ENCODE results near the gene ZNF451.
A peak's percentile ranks its signal among the peaks of the same experiment; 100 is the strongest.

ZNF451 gene

DNA sequence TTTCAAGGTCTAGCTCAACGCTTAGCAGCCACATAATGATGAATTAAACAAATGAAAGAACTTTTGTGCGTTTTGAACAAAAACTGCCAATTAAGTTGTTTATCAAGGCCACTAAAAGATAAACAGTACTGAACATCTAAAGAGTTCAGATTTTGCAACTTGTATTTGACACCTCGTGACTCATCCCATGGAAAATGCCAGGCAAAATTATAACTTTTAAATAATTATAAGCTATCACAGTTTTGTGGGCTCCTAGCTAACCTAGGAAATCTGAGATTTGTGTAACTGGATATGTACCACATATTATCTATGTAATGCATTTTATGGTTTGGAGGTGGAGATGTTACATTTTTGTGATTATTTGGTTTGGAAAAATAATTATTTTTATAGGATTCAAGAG, 72.5 kb downstream of the ZNF451 start:
- no peak for DNase-seq

DNA sequence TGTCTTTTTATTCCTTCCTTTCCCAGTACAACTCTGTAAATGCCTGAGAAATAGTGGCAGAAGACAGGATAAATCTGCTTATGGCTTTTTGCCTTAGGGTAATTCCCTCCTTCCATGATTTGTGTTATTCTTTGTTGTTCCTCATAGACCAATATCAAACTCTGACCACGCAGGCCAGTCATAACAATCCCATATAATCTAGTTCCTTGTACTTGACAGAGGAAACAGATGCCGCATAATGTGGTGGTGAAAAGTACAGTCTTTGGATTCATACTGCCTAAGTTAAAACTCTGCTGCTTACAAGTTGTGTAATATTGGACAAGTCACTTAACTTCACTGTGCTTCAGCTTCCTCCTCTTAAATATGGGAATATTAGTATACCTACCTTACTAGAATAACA, 74.0 kb downstream of the ZNF451 start:
- no peak for DNase-seq

DNA sequence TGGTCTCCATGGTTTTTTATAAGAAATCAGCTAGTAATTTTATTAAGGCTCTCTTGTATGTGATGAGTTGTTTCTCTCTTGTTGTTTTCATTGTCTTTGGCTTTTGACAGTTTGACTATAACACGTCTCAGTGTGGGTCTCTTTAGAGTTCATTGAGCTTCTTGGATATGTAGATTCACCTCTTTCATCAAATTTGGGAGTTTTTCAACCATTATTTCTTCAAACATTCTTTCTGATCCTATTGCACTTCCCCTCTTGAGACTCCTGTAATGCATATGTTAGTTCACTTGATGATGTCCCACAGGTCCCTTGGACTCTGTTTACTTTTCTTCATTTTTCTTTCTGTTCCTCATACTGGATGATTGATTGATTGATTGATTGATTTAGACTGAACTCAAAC, 75.1 kb downstream of the ZNF451 start:
- DNase-seq, result no peak

DNA sequence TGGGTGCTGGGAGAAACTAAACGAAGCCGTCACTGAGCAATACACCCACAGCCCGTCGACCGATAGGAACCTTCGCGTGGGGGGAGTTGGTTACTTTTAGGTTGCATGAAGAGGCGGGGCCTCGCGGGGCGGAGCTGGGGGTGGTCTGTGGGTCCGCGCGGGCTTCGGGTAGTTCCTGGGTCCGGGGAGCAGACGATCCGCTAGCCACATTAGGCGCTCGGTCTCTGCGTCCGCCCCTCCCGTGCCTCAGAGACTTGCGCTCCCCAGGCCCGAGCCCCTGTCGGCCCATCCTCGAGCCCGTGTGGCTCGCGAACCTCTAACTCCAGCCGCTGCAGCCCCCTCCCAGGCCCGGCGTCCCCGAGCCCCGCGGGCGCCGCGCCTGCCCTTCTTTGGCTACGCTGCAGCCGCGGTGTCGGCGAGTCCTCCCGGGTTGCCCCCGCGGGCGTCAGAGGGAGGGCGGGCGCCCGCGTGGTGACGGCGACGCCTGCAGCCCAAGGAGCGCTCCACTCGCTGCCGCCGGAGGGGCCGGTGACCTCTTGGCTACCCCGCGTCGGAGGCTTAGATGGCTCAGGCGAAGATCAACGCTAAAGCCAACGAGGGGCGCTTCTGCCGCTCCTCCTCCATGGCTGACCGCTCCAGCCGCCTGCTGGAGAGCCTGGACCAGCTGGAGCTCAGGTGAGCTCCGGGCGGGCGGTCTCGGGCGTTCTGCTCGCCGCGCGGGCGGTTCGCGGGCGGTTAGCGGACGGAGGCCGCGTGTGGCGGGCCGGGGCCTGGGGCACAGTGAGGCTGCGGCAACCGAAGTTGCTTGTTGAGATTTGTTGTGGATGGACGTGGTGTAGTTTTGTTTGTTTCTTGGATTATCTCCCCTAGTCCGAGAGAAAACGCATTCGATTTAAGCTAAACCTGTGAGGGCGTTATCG, 82.4 kb downstream of the ZNF451 start, which contains the start of gene BAG2:
BAG2 (plus strand) TSS at position 191 of the 920 bp plus-strand sequence; CDS start at position 563, 372 bp downstream.
- DNase-seq, result peak; percentile 93 to 96

DNA sequence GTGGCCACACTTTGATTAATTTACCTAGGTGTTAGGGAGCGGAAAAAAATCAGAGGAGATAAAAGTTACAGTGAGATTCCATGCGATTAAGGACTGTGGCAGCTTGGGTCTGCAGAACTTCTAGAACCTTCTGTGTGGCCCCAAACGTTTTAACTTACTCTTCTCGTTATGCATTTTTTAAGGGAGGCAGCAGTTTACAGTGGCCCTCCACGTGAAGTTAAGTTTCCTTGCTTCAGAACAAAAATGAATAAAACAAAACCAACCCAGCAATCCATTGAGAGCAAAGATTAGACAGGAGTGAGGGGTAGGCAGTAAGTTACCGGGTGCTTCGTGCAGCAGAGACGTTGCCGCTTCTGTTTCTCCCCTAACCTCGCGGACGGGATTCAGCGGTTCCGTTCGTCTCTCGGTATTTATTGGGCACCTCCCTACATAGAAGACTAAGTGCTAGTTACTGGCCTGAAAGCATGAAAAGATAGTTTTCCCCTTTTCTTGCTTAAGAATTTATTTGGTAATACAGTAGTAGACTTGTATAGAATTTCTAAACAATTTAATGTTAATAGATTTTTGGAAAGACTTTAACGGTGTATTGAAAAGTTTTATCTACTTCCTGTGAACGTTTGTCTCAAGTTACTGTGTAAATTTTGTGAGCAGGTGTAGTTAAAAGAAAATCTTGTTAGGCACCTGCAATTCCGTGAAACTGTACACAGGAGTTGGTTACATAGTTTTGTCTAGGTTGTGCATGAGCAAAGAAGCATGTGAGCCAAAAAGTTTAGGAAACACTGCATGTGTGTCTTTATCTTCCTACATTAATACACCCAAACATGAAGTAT, 83.3 kb downstream of the ZNF451 start:
- DNase-seq, result peak; percentile 29 to 50

DNA sequence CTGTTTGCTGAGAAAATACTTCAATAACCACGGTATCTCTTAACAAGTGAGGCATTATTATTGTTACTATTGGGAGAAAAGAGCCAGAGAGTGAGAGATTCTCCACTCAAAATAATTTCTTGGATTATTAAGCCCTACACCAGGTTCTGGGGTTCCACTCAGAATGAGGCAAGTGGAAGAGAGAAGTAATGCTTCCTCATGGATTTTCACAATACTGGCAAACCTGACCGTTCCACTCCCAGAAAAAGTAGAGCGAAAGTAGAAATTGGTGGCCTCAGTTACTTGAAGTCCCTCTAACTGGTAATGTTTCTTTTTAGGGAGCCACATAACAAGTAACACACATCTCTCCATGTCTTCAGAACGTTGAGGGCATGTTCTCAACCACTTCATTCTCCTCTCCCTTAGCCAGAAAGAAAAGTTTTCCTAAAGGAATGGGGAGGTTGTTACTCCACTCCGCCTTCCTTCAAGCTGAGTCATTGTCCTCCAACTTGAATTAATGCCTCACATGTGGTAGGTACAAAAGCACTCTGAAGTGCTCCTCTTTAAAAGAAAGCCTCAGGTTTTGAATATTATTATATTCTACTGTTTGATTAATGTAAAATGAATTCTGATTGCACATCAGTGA, 84.0 kb downstream of the ZNF451 start:
- DNase-seq, result no peak

DNA sequence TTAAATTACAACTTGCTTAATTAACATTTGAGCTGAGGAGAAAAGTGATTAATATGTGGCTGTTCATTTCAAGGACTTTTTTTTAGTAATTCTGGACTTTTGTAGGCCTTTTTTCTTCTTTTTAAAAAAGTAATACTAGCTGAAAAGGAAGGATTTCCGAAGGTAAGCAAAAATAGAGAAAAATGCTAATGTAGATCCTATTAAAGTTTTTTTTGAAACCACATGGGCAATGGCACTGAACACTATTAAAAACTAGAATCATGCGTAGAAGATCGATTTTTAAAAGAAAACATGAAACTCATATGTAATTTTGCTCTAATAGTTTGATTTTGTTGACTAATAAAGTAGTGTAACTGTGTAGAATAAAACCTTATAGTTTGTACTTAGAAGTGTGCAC, 84.5 kb downstream of the ZNF451 start:
- DNase-seq, result no peak

DNA sequence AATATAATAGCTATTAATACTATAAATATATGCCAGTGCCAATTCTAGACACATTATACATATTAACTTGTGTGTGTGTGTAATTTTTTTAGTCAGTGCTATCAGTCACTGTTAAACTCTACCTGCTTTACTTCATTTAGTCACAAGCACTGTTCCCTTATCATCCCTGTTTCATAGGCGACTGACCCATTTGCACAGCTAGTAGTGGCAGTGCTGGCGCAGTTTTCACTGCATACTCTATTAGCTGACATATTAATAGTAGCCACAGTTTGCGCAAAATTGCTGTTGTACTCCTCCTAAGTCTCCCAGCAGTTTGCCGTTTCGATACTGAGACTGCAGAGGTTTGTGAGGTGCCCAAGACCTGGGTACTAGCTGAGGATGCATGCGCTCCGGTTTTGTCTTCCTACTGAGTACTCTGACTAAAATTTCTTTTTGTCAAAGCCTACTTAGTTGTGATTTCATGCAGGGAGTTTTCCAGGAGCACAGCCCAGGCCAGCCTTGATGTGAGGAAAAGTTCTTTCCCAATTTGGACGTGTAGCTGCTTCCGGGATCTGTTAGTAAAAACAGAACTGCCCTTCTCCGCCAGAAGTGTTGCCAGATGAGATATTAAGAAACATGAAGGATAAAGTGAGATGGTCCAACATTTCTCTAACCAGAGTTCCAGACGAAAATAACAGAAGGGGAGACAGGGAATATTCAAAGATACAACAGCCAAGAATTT, 87.7 kb downstream of the ZNF451 start:
- DNase-seq, result no peak

DNA sequence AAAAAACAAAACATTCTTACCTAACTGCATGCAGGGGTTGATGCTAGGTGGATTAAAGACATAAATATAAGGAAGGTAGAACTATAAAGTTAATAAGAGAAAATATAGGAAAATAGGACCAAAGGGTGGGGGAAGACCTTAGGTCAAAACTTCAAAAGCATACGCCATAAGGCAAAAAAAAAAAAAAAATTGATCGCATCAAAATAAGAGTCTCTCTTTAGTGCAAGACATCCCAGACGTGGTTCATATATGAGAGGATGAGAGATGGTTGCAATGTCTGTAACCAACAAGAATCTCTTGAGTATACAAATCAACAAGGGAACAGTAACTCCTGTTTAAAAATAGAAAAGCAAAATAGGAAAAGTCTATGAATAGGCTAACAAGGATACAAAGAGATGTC, 90.6 kb downstream of the ZNF451 start:
- no peak for DNase-seq

DNA sequence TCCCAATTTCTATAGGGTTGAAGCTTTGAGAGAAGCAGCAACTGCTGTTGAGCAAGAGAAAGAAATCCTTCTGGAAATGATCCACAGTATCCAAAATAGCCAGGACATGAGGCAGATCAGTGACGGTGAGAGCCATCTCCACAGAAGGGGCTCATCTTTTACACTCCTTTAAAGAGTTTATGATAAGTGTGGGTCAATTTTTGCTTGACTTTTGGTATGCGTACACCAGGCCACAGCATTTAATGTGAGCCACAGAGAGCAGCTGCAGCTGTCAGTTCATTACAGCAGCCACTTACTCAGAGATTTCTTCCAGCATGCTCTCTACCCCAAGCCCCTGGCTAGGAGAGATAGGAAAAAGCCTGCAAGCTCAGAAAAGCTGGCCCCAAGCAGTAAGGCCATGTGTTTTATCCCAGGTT, 92.0 kb downstream of the ZNF451 start:
- no peak for DNase-seq

DNA sequence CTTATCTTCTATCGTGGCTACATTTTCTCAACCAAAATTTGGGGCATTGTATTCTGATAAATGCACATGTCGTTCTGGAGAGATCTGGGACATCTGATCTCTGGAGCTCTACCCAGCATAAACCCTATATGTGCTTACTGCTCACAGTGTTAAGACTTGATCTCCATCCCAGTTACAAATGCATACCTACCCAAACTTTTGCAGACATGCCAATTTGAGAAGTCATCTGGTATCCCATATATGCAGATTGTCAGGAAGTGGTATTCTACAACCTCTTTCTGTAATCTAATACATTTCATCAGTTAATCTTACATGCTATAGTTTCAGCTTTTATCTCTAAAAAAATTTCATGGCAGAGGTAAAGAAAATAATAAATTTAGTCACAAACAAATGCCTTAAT, 93.3 kb downstream of the ZNF451 start:
- no peak for DNase-seq

DNA sequence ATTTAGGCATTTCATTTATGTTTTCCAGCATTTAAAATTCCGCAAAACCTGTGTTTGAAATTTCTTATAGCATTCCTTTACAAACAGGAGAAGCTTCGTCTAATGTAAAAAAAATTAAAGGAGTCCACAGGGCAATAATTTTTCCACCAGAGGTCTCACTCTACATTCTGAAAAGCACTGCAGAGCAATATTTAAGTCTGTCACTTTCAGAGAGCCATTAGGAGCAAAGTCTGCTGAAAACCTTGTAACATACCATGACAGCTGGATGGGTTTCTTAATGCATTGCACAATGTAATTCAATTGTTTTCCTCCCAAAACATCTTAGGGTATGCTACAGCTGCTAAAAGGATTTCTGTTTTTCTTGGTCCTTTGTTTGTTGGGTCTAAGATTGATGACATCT, 100.2 kb downstream of the ZNF451 start:
- DNase-seq, result no peak

DNA sequence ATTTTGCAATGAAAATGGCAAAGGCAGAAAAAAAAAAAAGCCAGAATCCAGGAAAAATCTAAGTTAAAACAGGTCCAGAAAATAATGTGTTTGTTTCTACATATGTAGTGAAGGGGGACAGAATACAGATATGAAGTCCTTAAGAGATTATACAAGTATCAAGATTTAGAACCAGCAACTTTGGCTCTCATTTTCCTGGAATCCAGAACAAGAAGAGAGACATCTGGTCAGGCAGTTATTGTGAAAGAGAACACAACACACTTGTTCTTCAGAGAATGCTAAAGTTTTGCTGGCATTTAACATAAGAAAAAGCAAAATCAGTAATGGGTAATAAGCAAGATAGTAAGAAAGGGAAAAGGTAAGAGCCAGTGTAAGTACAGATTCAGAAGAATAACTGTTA, 103.2 kb downstream of the ZNF451 start:
- no peak for DNase-seq

DNA sequence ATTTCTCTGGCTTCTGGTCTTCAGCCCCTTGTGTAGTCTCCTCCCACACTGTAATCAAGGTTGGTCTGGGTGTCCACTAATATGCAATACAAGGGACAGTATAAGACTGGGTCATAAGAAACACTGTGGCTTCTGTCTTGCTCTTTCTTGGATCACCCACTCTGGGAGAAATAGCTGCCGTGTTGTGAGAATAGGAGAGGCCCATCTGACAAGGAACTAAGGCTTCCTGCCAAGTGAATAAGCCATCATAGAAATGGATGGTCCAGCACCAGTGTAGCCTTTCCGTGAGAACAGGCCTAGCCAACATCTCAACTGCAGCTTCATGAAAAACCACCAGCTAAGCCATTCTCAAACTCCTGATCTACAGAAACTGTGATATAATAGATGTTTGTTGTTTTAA, 105.5 kb downstream of the ZNF451 start:
- no peak for DNase-seq

DNA sequence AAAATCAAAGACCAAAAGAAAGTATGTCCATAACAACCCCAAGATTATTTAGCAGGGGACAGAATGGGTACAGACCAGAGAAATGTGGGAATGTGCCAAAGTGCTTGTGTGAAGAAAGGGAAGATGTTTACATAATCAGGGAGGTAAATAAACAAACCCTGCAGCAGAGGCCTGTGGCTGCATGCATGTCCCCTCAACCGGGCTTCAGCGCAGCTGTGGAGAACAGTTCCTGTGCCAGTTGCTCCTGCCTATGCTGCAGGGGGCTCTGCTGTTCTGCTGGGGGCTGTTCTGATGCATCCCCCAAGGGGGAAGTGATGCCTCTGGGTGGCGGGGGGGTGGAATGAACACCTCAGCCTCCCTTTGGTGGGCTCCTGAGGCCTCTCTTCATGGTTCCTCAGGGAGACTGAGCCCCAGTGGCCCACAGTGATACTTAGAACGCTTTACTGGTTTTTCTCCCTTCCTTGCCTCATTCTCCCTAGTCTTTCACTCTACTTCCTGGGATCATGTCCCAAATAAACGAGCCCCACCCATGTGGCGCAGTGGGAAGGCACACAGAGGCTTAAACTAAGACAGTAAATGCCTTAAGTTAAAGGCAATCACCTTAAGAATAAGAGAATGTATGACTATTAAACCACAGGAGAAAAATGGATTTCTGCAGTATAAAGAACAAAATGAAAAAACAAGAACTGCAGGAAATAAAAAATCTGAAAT, 109.1 kb downstream of the ZNF451 start:
- DNase-seq, result no peak

DNA sequence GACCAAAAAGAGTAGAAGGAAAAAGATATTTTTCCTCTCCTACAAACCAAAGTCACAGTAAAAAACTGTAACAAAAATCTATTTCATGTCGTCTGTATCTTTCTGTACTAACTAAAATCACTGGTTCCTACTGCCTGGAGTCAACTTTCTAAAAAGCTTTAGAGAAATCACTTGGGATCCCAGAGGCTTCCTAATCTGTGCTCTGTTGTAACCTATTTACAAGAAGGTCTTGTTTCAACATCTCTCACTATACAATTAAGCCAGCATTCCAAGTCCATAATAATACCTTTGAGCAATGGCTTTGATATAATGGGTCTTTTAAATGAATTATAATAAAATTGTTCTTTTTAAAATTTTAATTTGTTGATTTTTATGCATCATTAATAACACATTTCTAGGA, 111.7 kb downstream of the ZNF451 start:
- no peak for DNase-seq

DNA sequence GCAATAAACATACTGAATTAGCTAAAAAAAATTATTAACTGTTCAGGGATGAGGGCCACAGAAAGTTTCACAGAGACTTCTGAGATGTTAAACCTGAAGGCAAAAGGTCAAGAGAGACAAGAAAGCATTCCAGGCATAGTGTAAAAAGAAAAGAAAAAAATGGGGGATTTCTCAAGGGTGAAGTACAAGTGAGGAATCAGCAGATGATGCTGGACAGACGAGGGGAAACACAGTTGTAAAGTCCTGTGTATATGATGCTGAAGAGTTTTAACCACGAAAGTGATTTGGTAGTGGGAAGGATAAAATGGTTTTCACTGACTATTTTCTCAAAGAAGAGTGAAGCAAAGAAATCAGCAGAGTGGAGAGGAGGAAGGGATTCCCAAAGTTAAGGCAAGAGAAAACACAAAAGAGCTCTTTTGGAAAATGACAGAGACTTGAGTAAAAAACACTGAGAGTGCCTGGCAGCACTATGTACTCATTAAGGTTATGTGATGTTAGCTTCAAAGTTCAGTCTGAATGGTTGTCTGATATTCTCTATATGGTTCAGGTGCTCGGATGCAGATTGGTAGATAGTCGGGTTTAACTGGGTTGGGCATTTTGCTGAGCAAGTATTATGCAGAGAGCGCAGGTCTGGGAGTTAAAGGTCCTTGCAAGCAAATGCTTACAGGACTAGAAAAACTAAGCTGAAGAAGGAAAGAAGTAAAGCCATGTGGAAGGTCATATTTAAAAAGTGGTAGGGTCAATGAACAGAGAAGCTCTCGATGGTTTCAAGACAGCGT, 115.8 kb downstream of the ZNF451 start:
- DNase-seq, result no peak

DNA sequence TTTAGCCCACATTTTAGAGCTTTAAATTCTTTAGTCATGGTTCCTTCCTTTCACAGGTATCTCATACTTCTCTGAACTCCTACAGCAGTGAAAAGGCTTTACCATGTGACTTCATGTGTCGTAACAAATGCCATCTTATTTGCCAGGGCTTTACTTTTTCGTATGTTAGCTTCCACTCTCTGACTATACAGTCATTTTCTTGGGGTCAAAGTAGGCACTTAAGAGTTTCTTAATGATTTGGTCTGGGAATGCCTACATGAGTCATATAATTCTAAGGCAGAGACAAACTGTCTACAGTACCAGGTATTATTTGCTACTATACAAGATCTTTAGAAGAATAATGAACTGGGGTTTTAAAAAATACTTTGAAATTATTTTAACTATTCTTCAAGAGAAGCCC, 117.2 kb downstream of the ZNF451 start:
- no peak for DNase-seq

DNA sequence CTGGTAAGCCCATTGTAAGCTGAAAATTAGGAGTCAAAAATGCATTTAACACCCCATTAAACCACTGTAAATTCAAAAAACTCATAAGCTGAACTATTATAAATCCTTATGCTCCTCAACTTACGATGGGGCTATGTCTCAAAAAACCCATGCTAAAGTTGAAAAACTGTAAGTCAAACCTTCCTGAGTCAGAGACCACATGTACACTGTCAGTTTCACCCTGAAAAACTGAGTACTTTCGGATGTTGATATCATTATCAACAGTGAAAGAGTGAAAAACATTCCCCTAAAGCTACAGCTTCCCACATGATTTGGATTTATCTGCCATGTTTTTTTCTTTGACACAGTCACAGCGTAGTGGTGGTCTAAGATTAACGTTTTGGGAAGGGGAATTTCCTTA, 117.9 kb downstream of the ZNF451 start:
- DNase-seq, result no peak

DNA sequence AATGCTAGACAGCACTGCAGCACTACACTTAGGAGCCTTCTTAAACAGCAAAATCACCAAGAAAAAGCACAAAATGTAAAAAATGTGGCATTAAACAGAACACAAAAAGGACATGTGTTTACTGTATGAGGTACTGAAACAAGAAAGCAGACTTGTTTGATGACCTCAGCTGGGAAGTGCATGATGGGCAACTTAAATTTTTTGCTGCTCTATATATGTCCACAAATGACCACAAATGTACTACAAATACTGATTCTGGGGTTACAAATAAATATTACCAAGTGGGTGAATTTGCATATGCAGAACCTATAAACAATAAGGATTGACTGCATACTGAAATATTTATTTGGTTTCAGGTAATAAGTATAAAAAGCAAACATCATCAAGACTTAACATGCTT, 119.0 kb downstream of the ZNF451 start:
- no peak for DNase-seq

DNA sequence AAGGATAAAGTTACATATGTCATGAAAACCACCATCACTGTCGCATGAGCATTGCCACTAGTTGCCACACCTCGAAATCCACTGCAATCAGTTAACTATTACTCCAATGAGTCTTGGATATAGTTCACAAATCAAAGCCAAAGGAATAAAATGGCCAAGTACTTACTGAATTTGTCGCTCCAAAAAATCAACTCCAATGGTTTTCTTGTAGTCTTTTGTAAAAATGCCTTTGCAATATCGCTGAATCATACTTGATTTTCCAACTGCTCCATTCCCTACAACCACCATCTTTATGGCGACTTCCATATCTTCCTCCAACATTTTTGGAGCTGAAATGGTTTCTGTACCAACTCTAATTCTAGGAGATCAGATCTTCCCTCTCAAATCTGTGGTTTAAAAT, 120.1 kb downstream of the ZNF451 start:
- DNase-seq, result no peak

Measured in activated CD4-positive, alpha-beta T cell treated with anti-CD3 and anti-CD28 coated beads, Interleukin-2, amount 50 U/mL, for 48 hours (primary cell).